GM19397 (cell line): ENCODE results near the gene TMPRSS6.

Experiments
- ATAC-seq: cut with Tn5 transposase; IDR thresholded peaks from one replicate; pipeline ENCODE4 v1.9.1; 2021; ENCODE audit warnings: mild to moderate bottlenecking, moderate library complexity; ENCODE audit not compliant: unreplicated experiment

Gene TMPRSS6

GRCh38 chr22:37141476-37141875 lies 32.0 kb upstream of the TMPRSS6 start:
- no peak for ATAC-seq

DNA sequence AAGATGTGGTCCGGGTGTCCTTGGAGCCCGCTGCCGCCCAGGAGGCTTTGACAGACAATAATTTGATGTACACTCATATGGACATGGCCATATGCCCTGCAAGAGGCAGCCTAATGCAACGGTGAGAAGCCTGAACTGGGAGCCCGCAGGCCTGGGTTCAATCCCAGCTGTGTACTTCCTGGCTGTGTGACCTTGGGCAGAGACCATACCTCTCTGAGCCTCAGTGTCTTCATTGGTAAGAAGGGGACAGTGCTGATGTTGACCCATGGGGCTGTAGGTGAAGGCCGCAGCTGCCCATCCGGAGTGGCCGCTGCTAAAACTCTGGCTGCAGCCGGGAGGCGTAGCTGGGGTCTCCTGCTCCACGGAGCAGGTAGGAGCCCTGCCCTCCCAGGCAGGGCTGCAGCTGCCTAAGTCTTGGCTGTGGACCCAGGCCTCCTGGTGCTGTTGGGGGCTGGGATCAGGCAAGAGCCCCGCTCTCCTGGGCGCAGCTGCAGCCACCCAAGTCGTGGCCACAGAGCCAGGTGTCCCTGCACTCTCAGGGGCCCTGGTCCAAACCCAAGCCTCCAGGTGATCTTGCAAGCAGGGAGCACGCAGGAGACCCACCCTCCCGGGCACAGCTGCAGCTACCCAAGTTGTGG lies 31.3 kb upstream of the TMPRSS6 start:
- ATAC-seq = no peak

GRCh38 chr22:37139762-37140161 lies 30.2 kb upstream of the TMPRSS6 start:
- ATAC-seq = no peak

- ATAC-seq = no peak
Measured at GRCh38 chr22:37138849-37139561, 29.5 kb upstream of the TMPRSS6 start.

GRCh38 chr22:37137903-37138665 lies 28.6 kb upstream of the TMPRSS6 start:
- no peak for ATAC-seq

DNA sequence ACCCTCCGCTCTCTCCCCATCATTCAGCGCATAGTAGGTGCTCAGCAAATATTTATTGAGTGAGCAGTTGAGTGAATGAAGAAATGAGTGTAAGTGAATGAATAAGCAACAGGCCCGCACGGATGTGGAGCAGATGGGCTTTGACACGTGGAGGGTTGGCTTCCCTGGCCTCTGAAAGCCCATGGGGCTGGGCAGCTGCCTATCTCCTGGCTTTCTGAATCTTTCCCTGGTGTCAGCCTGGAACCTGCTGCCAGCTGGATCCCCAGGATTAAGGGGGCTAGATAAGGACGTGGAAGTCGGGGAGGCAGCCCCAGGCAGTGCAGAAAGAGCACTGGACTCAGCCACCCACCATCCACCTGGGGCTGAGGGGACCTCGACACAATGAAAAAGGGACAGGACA lies 27.6 kb upstream of the TMPRSS6 start:
- ATAC-seq = no peak

GRCh38 chr22:37135023-37135422 lies 25.5 kb upstream of the TMPRSS6 start:
- ATAC-seq = no peak

- no peak for ATAC-seq
Measured at GRCh38 chr22:37133304-37134018, 23.9 kb upstream of the TMPRSS6 start.

DNA sequence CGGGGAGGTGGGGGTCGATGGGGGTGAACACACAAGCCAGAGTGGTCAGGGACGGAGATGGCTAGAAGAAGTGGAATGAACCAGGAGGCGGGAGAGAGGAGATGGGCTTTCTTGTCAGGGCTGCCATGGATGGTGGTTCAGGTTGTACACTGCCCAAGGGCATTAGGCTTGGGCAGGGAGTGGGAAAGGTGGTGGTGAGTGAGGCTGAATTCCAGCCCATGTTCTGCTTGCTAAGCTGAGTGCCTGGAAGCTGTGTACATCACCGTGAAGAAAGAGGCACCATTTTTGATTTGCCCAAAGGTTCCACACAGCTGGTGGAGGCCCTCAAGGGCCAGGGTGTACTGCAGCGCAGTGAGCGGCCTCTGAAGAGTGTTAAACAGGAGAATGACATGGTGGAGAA lies 23.3 kb upstream of the TMPRSS6 start:
- ATAC-seq = no peak

DNA sequence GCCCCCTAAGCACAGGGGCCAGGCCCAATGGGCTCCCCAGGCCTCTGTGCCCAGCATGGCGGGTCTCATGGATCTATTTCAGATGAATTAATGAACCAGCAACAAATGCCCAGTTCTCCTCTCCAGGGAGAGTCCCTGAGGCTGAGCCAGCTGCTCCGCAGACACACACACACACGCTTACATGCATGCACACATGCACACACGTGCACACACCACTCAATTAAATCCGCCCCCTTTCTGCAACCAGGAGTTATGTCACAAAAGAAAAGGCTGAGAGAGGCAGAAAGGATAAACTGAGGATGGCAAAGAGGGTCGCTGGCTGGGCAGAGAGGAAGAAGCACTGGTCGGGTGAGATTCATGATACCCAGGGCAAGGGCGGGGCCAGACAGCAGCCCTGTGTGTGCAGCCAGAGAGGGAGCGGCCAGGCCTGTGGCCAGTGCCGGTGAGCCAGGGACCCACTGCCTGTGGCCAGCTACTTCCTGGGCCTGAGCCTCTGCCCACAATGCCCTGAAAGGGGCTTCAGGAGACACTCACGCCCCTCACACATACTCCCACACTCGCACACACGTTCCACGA lies 20.4 kb upstream of the TMPRSS6 start:
- ATAC-seq = no peak

GRCh38 chr22:37128555-37129281 lies 19.2 kb upstream of the TMPRSS6 start:
- no peak for ATAC-seq

DNA sequence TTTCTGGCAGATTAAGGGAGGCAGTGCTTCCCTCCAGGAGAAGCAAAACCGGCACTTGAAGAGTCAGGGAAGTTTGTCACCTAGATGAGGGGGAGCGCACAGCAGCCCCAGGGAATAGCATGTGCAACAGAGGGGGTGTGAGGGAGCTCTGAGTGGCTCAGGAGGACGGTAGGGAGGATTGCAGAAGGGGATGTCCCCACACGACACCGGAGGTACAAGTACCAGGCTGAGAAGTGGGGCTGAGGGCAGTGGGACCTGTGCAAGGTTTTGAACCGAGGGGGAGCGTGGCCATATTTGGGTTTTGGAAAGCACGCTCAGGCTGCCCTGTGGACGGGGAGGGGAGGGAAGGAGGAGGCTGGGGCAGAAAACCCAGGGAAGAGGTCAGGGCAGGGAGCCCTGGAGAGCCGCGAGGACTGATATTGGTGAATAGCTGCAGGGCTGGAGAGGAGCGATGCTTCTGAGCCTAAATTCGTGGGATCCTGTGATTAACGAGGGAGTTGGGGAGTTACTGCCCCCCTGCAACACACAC lies 17.9 kb upstream of the TMPRSS6 start:
- no peak for ATAC-seq

DNA sequence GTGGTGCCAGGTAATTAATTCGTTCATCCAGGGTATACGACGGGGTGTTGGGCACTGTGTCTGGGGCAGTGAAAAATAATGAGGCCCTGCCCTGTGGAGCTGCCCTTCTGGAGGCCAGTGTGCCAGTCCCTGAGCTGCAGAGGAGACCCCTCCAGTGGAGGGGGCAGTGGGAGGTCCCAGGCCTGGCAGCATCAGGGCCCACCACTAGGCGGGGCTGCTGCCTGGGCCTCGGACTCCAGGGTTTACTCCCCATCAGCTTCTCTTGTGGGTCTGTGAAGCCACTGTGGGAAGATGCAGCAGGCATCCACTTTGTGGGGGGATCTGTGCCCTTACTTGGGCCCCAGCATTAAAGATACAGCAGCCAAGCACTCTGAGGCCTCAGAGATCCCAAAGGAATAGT lies 17.4 kb upstream of the TMPRSS6 start:
- no peak for ATAC-seq

- ATAC-seq = no peak
Measured at GRCh38 chr22:37126383-37126782, 16.9 kb upstream of the TMPRSS6 start.

DNA sequence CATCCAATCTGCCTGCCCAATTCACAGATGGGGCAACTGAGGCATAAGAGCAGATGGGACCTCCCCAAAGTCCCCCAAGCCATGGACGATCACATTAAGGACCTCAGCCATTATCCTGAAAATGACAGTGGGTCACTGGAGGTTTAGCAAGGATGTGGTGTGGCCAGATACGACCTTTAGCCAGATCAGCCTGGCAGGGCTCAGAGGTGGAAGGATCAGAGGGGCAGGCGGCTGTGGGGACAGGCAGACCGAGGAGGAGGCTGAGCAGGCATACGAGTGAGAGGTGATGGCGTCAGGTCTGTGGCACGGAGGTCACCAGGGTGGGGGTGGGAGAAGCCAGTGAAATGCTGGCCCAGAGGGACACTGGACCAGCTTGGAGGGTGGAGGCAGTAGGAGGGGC lies 14.1 kb upstream of the TMPRSS6 start:
- no peak for ATAC-seq

DNA sequence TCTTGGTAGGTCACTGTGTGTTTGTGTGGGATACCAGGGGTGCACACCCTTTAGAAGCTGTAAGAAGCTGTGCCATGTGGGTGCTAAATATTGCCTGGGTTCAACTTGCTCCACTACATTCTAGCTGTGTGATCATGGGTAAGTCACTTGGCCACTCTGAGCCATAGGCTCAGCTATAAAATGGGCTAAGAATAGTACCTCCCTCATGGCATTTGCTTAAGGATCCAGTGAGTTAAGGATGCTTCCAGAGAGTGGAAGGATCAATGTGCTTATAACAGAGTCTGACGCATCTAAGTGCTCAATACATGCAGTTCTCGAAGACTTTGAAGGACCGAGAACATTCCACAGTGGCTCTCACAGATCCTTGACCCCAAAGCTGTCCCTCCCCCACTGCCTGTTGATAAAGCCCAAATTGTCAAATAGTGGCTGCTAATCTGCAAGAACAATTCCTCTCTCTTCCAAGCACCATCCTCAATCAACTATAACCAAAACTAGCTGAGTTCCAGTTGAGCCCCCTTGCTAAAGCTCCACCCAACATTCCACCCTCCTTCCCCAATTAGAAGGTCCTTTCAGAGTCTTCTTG lies 13.2 kb upstream of the TMPRSS6 start:
- ATAC-seq = no peak

- ATAC-seq = peak; percentile 72
Measured at GRCh38 chr22:37121887-37122591, 12.5 kb upstream of the TMPRSS6 start.

GRCh38 chr22:37120569-37121340 lies 11.2 kb upstream of the TMPRSS6 start:
- ATAC-seq = no peak
